Thymus (tissue), 11 donors: ENCODE data around the gene ANKRD18A. TPM values are rescaled to one million over a fixed set of nuclear protein-coding genes. Genes with fewer than 3 reads are reported as not detected.

Experiments
- DNase-seq, 9 donors: peaks; one replicate each; pipeline ENCODE4 v3.0.0-alpha.2; 2013; ENCODE audit warnings: low spot score in 9 of 9, low read depth in 6 of 9, missing footprints in 1 of 9
- H3K27ac ChIP-seq, 2 donors: one replicate each; pipeline ENCODE4 v1.5.1; 2013; ENCODE audit warnings: control low read depth in 1 of 2, low read depth in 1 of 2, low read length in 1 of 2, mild to moderate bottlenecking in 1 of 2, moderate library complexity in 1 of 2
- H3K27me3 ChIP-seq, 2 donors: one replicate each; pipeline ENCODE4 v1.5.1; 2013; ENCODE audit warnings: low read length in 1 of 2; ENCODE audit not compliant: control insufficient read depth in 2 of 2, insufficient read depth in 1 of 2
- H3K36me3 ChIP-seq, 2 donors: one replicate each; pipeline ENCODE4 v1.5.1; 2013; ENCODE audit warnings: low read length in 1 of 2, mild to moderate bottlenecking in 1 of 2, moderate library complexity in 1 of 2; ENCODE audit not compliant: control insufficient read depth in 2 of 2, insufficient read depth in 2 of 2
- H3K4me1 ChIP-seq, 2 donors: one replicate each; pipeline ENCODE4 v1.5.1; 2013; ENCODE audit warnings: low read length in 2 of 2; ENCODE audit not compliant: control insufficient read depth in 2 of 2, insufficient read depth in 2 of 2
- H3K4me3 ChIP-seq, 2 donors: one replicate each; pipeline ENCODE4 v1.5.1; 2013; ENCODE audit warnings: low read length in 2 of 2, control low read depth in 1 of 2, mild to moderate bottlenecking in 1 of 2
- H3K9me3 ChIP-seq, 2 donors: one replicate each; pipeline ENCODE4 v1.5.1; 2013; ENCODE audit warnings: low read length in 1 of 2, mild to moderate bottlenecking in 1 of 2; ENCODE audit not compliant: control insufficient read depth in 2 of 2, insufficient read depth in 1 of 2
- WGBS: extraction: QIAGEN DNeasy Blood & Tissue Kit; methylation state at CpG from one replicate; pipeline ENCODE4 v1.1.7; 2013; 5-methylcytosine and 5-hydroxymethylcytosine counted together
- polyA plus RNA-seq: library from polyadenylated mRNA; stranded (reverse); fragments of 200-250 nt; gene quantifications from one replicate; pipeline ENCODE4 v1.2.3, GENCODE V29; 2013
- total RNA-seq: library from RNA; stranded (reverse); fragments of 120-200 nt; gene quantifications from one replicate; pipeline ENCODE4 v1.2.4, GENCODE V29; 2013
- donor health status: healthy.

ANKRD18A gene
- total and polyA plus RNA-seq, 2 donors: 2.8 to 9.2 TPM

DNA sequence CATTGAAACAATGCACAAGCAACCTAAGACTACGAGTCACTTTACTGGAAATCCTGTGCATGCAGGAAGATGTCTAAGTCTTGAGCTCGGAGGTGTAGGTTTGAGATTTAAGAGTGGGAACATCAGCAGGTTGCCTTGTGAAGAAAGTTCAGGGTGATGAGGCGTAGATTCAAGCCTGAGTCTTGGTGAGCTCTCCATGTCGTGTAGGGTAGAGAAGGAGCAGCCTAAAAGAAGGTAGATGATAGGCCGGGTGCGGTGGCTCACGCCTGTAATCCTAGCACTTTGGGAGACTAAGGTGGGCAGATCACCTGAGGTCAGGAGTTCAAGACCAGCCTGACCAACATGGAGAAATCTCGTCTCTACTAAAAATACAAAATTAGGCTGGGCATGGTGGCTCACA, 30.2 kb upstream of the ANKRD18A start:
- no peak overlapping the region for H3K27ac ChIP-seq
- H3K4me3 ChIP-seq: no peak overlapping the region
- H3K27me3 ChIP-seq: no peaks in the 10 kb centered on the region
- WGBS: 95% methylated on average over 8 of the region's 8 CpGs
- no peaks in the 10 kb centered on the region for H3K9me3 ChIP-seq
- H3K36me3 ChIP-seq: no peaks in the 10 kb centered on the region
- no peak for DNase-seq
- H3K4me1 ChIP-seq: no peaks in the 10 kb centered on the region

DNA sequence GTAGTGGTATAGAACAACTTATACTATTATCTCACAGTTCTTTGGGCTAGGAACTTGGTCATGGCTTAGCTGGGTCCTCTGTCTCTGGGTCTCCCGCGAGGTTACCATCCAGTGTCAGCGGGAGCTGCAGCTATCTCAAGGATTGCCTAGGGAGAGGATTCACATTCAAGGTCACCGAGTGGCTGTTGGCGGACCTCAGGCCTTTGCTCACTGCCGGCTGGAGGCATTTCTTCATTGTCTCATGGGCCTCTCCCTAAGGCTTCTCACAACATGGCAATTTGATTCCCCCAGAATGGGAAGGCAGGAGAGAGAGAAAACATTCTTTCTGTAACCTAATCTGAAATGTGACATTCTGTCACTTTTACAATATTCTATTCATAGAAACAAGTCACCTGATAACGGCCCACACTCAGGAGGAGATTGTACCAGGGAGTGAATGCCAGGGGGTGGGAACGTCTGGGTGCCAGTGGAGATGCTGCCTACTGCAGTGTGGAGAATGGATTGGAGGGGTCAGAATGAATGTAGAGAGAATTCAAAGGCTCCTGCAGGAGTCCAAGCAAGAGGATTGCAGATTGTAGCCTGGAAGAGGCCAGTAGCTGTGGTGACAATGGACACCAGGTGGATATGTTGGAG, 29.5 kb upstream of the ANKRD18A start:
- H3K27ac ChIP-seq: no peak overlapping the region
- H3K9me3 ChIP-seq: no peaks in the 10 kb centered on the region
- H3K4me3 ChIP-seq: no peak overlapping the region
- DNase-seq: no peak
- no peaks in the 10 kb centered on the region for H3K27me3 ChIP-seq
- 92% methylated on average over 8 of the region's 8 CpGs for WGBS
- no peaks in the 10 kb centered on the region for H3K36me3 ChIP-seq
- H3K4me1 ChIP-seq: no peaks in the 10 kb centered on the region

DNA sequence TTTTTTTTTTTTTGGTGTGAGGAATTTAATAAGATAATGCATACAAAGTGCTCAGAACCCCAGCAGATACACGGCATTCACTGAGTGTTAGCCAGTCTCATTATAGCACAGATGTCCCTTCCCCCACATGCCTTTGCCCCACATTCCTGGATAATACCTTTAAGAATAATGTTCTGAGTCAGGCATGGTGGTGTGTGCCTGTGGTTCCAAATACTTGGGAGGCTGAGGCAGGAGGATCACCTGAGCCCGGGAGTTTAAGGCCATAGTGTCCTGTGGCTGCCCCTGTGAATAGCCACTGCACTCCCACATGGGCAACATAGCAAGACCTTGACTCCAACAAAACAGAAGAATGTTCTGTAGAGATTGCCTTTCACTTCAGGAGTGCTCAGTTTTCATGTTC, 24.2 kb upstream of the ANKRD18A start:
- Histone ChIP-seq H3K27ac (no peak overlapping the region), H3K4me3 (no peak overlapping the region), H3K27me3 (no peaks in the 10 kb centered on the region), H3K4me1 (no peaks in the 10 kb centered on the region), H3K9me3 (no peaks in the 10 kb centered on the region), H3K36me3 (no peaks in the 10 kb centered on the region)
- WGBS: 75% methylated on average over 2 of the region's 2 CpGs
- DNase-seq: no peak

DNA sequence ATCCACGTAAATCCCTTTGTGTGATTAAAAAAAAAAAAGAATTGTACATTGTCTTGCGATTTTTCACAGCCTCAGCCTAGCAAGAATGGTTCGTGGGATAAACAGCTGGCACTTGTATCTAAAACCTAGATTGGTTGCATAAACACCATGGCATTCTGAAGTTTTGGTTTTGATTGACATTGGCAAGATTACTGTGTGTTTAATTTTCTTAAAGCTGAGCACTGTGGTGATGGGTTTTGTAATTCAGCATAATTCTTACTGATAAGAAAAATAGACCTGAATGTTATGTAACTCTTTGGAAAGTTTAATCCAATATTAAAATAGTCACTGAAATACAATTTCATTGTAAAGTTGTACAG, 23.4 kb upstream of the ANKRD18A start:
- H3K4me3 ChIP-seq: no peak overlapping the region
- 93% methylated on average over 3 of the region's 3 CpGs for WGBS
- H3K27ac ChIP-seq: no peak overlapping the region
- no peaks in the 10 kb centered on the region for H3K27me3 ChIP-seq
- H3K4me1 ChIP-seq: no peaks in the 10 kb centered on the region
- H3K9me3 ChIP-seq: no peaks in the 10 kb centered on the region
- no peak for DNase-seq
- H3K36me3 ChIP-seq: no peaks in the 10 kb centered on the region

DNA sequence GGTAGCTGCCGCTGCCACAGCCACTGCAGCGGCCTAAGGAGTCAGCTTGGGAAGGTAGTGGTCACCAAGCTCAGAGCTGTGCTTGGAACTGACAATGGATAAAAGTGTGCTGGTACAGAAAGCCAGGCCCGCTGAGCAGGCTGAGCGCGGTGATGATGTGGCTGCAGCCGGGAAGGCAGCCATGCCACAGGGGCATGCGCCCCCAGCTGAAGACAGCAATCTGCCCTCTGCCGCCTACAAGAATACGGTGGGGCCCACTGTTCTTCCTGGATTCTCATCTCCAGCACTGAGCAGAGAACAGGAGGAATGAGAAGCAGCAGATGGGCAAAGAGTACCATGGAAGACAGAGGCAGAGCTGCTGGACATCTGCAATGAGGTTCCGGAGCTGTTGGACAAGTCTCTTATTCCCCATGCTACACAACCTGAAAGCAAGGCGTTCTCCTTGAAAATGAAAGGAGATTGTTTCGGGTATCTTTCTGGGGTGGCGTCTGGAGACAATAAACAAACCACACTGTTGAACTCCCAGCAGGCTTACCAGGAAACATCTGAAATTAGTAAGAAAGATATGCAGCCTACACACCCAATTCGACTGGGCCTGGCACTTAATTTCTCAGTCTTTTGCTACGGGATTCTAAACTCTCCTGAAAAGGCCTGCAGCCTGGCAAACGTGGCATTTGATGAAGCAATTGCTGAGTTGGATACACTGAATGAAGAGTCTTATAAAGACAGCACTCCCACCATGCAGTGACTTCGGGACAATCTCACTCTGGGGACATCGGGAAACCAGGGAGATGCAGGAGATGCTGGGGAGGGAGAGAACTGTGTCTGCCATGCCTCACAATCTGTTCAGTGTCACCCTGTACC, 22.8 kb upstream of the ANKRD18A start:
- no peak for DNase-seq
- no peak overlapping the region for H3K27ac ChIP-seq
- no peaks in the 10 kb centered on the region for H3K36me3 ChIP-seq
- 91% methylated on average over 18 of the region's 18 CpGs for WGBS
- H3K4me1 ChIP-seq: no peaks in the 10 kb centered on the region
- H3K9me3 ChIP-seq: no peaks in the 10 kb centered on the region
- no peak overlapping the region for H3K4me3 ChIP-seq
- H3K27me3 ChIP-seq: no peaks in the 10 kb centered on the region

DNA sequence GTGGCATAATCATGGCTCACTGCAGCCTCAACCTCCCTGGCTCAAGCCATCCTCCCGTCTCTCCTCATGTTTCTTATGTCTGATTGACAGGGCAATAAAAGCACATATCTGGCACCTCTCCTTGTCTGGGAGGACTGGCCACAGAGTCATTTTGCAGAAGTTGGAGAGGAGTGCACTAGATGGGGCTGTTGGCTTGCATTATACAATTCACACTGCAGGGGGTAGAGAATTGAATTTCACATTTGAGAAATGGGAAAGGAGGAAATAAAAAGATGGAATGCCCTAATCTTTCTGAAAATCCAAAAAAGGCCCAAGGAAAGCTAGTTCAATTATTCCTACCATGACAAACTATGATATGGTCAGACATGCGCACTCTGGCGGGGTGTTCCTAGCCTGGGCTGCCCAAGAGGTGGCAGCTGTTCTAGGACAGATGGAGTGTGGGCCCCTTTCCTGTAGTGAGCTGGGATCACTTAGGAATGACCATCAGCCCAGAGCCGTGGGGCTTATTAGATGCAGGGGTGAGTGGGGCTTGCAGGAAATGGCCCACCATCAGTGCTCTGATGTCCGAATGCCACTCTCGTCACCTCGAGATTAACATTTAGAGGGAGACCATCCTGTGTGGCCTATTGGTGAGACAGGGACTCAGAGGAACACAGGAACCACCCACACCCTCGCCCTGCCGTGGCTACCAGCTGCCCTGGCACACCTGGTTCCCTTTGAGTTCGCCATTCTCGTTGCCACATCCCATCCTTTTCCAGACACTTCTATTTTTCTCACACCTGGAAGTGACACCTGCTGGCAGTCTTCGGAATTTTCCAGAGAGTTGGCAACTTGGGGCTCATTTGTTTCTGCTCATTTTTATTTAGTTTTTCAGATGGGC, 21.8 kb upstream of the ANKRD18A start:
- Histone ChIP-seq H3K27me3 (no peaks in the 10 kb centered on the region), H3K4me1 (no peaks in the 10 kb centered on the region), H3K36me3 (no peaks in the 10 kb centered on the region), H3K4me3 (no peak overlapping the region), H3K27ac (no peak overlapping the region), H3K9me3 (no peaks in the 10 kb centered on the region)
- DNase-seq: no peak
- WGBS: 59% methylated on average over 12 of the region's 12 CpGs

DNA sequence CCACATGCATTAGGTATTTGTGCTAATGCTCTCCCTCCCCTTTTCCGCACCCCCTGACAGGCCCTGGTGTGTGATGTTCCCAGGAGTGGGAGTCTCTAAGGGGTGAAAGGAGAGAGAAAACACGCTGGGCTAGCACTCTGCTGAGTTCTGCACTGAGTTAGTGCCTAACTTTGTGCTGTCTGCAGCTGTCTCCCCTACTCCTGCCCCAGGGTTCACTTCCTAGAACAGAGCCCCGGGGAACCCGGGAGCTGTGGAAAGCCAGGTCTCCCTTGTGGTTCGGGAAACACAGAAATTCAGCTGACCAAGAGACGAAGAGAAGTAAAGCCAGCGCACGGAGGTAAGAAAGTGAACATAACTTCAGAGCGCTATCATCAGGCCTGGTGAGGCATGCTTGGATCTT, 20.7 kb upstream of the ANKRD18A start:
- no peak overlapping the region for H3K4me3 ChIP-seq
- WGBS: 94% methylated on average over 9 of the region's 9 CpGs
- no peaks in the 10 kb centered on the region for H3K36me3 ChIP-seq
- H3K4me1 ChIP-seq: no peaks in the 10 kb centered on the region
- no peaks in the 10 kb centered on the region for H3K27me3 ChIP-seq
- DNase-seq: no peak
- H3K27ac ChIP-seq: no peak overlapping the region
- H3K9me3 ChIP-seq: no peaks in the 10 kb centered on the region

DNA sequence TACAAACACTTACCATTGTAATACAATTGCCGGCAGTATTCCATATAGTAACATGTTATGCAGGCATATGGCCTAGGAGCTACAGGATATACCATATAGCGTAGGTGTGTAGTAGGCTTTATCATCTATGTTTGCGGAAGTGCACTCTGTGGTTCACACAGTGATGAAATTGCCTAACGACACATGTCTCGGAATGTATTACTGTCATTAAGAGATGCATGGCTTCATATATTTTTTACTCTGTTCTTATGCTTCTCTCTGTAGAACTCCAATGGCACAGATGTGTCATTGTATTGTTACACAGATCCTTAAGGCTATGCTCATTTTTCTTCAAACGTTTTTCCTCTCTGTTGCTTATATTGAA, 19.2 kb upstream of the ANKRD18A start:
- Histone ChIP-seq H3K27me3 (no peaks in the 10 kb centered on the region), H3K27ac (no peak overlapping the region), H3K4me3 (no peak overlapping the region), H3K4me1 (no peaks in the 10 kb centered on the region), H3K9me3 (no peaks in the 10 kb centered on the region), H3K36me3 (no peaks in the 10 kb centered on the region)
- no peak for DNase-seq
- WGBS: 92% methylated on average over 6 of the region's 6 CpGs
